H1 (cell line): ENCODE results near the gene DPP10. TPM values are rescaled to one million over a fixed set of nuclear protein-coding genes. Genes with fewer than 3 reads are reported as not detected.

Experiments
- E2F6 ChIP-seq: IDR thresholded peaks from 2 replicates; pipeline ENCODE4 v1.6.1; 2012; ENCODE audit warnings: inconsistent platforms
- KDM4A ChIP-seq: IDR thresholded peaks from one replicate; pipeline ENCODE4 v1.7.1; 2012; ENCODE audit warnings: low read depth, mild to moderate bottlenecking, moderate library complexity, low read length, inconsistent platforms; ENCODE audit not compliant: severe bottlenecking
- KDM5A ChIP-seq: fragments of 200-600 bp; IDR thresholded peaks from 2 replicates; pipeline ENCODE4 v1.7.1; 2012; ENCODE audit warnings: mild to moderate bottlenecking, low read length, inconsistent platforms, mixed read lengths
- RFX5 ChIP-seq: IDR thresholded peaks from 2 replicates; pipeline ENCODE4 v1.6.1; 2011; ENCODE audit warnings: low read depth, low read length, improper control_type of control experiment, borderline replicate concordance
- TBP ChIP-seq: IDR thresholded peaks from 2 replicates; pipeline ENCODE4 v1.6.1; 2011; ENCODE audit warnings: low read depth, low read length, improper control_type of control experiment
- polyA plus RNA-seq, 7 experiments: library from polyadenylated mRNA; depleted of rRNA in 3 of 7; stranded (reverse) in 5 of 7; unstranded in 2 of 7; fragments of >200 nt in 5 of 7; fragments of 200-250 nt in 2 of 7; gene quantifications; 1 replicate in 5 of 7; 2 replicates in 1 of 7; 4 replicates in 1 of 7; pipeline versions ENCODE4 v1.2.1 to v1.2.3, GENCODE V29; 2011 to 2013; ENCODE audit warnings: missing spikeins in 2 of 7, mixed read lengths in 2 of 7
- total RNA-seq: library from RNA; stranded (reverse); fragmentation: NEBNext Ultra II Directional; extraction: Animal tissue kit (Norgen Biotek cat#: 25700); gene quantifications from 2 replicates; pipeline ENCODE4 v1.2.1, GENCODE V29; 2021

DPP10 gene
- total and polyA plus RNA-seq, 2 of the 8 experiments (the other 6 are each of a cell fraction or from before 2014, with no cell fraction given): 3.3 to 7.2 TPM

- TF ChIP-seq E2F6: no peak
- no peak for TF ChIP-seq KDM4A
- no peak for TF ChIP-seq KDM5A
- TF ChIP-seq TBP: no peak
- TF ChIP-seq RFX5: no peak
Measured at GRCh38 chr2:114628481-114628880, 186.0 kb downstream of the DPP10 start (continued).
